ENCODE results near the gene YAF2.
"Not testable (repeated sequence)": the region's sequence is repeated elsewhere in the genome, so short reads cannot be mapped to it uniquely, and the experiment has no call there.

The YAF2 gene

DNA sequence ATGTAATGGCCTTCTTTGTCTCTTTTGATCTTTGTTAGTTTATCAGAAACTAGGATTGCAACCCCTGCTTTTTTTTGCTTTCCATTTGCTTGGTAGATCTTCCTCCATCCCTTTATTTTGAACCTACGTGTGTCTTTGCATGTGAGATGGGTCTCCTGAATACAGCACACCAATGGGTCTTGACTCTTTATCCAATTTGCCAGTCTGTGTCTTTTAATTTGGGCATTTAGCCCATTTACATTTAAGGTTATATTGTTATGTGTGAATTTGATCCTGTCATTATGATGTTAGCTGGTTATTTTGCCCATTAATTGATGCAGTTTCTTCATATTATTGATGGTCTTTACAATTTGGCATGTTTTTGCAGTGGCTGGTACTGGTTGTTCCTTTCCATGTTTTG lies 14.6 kb upstream of the YAF2 start:
- DNase-seq, result not testable (repeated sequence)

DNA sequence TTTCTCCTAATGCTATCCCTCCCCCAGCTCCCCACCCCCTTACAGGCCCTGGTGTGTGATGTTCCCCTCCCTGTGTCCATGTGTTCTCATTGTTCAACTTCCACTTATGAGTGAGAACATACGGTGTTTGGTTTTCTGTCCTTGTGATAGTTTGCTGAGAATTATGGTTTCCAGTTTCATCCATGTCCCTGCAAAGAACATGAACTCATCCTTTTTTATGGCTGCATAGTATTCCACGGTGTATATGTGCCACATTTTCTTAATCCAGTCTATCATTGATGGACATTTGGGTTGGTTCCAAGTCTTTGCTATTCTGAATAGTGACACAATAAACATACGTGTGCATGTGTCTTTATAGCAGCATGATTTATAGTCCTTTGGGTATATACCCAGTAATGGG lies 11.0 kb upstream of the YAF2 start:
- DNase-seq, result not testable (repeated sequence)

DNA sequence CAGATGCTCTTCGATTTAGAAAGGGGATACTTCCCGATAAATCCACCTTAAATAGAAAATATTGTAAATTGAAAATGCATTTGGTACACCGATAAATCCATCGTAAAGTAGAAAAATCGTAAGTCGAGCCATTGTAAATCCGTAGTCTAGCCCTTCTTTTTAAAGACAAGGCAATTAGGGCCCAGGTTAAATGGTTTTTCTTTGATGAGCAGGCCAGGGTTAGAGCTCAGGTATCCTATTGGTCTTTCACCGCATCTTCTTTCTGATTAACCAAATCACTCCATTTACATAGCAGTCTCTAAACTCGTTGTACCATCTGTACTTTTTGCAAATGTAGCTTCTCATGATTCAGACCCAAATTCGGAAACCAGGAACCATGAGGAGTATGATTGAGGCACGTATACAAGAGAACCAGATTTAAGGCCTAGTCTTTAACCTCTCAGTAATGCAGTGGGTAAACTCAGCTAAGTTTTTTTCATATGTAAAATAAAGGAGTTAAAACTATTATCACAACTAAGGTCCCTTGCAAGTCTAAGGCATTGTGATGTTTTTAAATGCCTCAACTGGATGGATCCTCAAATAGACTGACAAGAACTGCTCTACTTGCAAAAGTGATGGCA lies 2.2 kb upstream of the YAF2 start:
- DNase-seq, result no peak

DNA sequence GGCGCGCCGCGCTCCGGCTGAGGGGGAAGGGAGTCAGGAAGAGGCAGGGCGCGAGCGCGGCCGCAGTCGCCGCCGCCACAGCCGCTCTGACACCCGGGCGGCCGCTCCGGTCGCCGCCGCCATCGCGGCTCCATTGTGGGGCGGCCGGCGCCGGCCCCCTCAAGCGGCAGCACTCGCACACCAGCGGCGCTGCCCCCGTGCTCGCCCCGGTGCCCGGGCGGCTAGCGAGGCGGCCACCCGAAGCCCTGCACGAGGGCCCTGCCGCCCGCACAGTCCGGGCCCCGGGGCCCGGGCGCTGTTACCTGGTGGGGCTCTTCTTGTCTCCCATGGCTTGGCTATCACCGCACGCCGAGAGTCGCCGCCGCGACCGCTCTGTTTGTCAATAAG lies 202 bp downstream of the YAF2 start:
- no peak for DNase-seq

DNA sequence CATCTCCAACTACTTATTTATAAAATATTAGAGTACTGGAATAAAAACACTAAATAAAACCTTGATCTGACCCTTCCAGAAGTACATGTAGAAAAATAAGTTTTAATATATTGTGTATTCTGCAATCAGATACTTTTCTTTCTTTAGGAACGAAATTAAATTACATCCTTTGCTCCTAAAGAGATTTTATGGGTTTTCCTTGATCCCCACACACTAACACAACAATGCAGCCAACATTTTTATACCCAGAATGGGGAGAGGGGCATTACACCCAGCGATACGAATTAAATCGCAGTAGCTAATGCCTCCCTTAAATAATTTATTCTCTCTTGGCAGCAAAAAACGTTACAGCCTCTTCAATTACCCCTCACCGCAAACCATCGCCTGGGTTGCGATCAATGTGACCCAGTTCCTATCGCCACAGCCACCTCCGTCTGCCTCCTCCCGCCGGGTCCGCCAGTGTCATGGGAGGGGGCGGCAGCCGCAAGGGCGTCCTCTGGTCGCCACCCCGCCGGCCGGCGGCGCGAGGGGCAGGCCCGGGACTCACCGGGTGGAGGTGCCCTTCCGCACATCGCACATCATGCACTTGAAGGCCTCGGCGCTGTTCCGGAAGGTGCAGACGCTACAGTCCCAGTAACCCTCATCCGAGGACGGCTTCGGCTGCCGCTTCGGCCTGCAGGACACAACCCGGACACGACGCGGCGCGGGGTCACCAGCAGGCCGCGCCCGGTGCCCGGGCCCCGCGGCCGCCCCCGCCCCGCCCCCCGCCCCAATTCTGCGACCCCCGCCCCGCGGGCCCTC lies 796 bp downstream of the YAF2 start:
- DNase-seq, result peak; percentile 14

DNA sequence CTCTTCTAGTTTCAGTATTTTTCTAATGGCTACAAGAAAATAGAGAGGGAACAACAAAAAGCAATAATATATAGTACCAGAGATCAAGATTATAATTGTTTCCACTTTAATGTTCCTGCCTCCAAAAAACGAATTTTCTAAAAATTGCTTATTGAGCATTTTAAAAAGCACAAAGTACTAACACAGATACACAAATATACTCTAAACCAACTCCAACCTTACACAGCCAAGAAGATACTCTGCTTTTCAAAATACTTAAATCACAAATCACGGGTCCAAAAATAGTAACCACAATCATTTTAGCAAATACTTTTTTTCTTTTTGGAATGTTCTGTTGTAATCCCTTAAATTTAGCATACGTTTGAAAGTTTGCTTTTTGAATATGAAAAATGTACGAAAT lies 2.0 kb downstream of the YAF2 start:
- DNase-seq, result no peak

DNA sequence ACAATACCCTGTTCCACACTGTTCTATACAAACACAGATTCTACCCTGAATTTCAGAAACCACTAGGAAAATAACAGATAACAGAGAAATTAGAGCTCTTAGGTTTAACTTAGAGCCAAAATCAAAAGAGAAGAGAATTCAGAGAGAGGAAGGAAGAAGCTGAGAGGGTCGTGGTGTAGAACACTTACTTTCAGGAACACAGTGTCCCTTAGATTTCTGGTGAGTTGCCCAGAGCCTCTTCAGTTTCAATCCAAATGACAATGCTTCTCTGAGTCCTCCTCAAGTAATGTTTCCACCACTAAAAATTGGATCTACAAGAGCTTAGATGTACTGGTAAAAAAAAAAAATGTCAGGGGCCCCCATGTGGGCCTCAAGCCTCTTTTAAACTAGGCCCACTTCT lies 2.6 kb downstream of the YAF2 start:
- no peak for DNase-seq

DNA sequence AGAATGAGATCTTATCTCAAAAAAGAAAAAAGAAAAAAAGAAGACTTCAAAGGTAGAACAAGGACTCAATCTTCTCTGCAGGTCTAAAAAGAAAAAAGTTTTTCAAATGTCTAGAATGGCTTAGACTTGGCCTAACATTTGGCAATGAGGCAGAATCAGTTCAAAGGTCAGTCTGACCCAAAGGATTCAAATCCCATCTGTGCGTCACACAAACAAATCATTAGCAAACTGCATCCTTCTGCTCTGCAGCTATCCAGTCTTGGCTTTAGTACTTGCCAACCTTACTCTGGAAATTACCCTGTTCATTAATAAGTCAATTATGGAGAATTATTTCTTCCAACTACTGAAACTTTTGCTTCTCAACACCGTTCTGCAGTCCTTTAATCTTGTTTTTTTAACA lies 3.1 kb downstream of the YAF2 start:
- peak; percentile 25 for DNase-seq

DNA sequence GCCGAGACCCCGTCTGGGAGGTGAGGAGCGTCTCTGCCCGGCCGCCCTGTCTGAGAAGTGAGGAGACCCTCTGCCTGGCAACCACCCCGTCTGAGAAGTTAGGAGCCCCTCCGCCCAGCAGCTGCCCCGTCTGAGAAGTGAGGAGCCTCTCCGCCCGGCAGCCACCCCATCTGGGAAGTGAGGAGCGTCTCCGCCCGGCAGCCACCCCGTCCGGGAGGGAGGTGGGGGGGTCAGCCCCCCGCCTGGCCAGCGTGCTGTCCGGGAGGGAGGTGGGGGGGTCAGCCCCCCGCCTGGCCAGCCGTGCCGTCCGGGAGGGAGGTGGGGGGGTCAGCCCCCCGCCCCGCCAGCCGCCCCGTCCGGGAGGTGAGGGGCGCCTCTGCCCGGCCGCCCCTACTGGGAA lies 10.5 kb downstream of the YAF2 start:
- not testable (repeated sequence) for DNase-seq

DNA sequence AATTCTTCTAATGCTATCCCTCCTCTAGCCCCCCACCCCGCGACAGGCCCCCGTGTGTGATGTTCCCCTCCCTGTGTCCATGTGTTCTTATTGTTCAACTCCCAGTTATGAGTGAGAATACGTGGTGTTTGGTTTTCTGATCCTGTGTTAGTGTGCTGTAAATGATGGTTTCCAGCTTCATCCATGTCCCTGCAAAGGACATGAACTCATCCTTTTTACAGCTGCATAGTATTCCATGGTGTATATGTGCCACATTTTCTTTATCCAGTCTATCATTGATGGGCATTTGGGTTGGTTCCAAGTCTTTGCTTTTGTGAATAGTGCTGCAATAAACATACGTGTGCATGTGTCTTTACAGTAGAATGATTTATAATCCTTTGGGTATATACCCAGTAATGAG lies 13.5 kb downstream of the YAF2 start:
- not testable (repeated sequence) for DNase-seq

DNA sequence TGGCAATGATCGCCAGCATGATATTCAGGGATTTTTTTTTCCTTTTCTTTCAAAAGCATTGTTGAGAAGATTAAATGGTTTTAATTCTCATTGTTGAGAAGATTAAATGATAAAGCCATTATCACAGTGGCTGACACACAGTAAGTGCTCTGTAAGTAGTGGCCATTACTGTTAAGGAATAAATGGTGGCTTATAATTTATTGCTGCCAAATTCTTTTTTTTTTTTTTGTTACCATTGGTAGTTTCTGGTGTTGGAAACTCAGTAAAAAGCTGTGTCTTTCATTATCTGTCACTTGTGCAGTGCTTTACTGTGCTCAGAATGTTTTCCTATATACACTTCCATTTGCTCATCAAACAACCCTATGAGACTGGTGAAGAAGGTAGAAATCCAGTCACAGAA lies 15.3 kb downstream of the YAF2 start:
- no peak for DNase-seq

DNA sequence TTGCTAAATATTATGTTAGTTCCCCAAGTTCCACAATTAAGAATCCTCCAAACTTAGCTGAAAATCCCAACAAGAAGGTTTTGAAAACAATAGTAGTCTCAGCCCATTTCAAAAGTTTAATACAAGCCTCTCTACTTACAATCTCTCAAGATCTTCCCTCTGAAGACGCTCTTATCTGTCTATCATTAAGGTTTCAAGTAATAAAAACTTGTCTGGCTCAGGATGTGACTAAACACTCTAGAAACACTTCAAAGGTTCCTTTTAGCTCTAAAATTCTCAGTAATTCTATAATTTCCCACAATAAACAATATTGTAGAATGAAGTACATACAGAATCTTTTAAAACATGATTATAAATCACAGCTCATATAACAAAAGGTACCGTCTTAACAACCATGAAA lies 16.3 kb downstream of the YAF2 start:
- no peak for DNase-seq

DNA sequence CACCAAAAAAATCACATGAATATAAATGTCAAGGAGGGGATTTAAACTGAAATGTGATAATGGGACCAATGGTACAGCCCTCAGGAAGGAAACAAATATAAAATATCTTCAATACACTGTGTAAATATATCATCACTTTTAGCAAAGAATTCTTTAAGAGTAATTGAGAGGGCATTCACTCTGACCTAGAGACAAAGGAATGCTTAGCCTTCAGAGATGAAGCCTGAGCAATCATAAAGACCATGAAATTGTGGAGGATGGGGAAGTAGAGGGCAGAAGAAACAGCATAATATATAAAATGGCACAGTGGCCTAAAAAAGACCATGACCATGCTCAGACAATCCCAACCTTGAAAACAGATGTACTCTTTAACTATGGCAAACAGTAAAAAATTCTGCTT lies 20.4 kb downstream of the YAF2 start:
- no peak for DNase-seq

DNA sequence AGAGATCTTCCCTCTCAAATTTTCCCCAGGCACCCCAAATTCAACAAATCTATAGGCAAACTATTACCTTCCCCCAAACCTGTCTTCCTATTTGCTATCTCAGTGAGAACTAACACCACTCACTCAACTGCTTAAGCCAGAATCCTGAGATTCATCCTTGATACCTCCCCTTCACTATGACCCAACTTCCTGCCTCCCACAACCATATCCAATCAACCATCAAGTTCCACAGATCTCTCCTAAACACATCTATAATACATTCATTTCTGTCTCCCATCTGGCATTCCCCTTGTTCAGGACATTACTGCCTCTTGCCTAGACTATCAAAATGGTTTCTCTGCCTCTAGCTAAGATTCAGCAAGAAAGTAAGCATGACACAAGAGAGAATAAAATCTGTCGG lies 21.3 kb downstream of the YAF2 start:
- no peak for DNase-seq

DNA sequence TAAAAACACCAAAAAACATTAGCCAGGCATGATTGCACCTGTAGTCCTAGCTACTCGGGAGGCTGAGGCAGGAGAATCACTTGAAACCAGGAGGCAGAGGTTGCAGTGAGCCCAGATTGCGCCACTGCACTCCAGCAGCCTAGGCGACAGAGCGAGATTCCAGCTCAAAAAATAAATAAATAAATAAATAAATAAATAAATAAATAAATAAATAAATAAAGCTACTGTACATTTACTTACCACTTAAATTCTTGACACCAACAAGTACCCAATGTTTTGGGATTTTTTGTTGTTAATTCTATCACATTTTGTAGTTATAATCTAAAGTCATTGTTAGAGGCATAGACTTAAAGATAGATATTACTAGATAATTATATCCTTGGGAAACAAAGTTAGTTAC lies 22.3 kb downstream of the YAF2 start:
- DNase-seq, result not testable (repeated sequence)

DNA sequence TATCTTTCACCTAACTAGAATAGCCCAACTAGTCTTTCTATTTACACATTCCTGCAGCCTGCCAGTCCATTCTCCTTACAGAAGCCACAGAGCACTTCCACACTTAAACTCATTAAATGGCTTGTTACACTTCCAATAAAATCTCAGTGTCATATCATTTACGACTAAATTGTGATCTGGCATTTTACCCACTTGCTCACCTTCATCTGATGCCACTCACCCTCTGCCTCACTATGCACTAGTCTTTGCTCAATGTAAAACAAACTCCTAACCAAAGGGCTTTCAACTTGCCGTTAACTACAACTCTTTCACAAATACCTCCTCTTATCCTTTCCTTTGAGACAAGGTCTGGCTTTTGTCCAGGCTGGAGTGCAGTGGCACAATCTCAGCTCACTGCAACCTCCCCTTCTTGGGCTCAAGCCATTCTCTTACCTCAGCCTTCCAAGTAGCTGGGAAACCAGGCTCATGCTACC lies 24.1 kb downstream of the YAF2 start:
- DNase-seq, result peak; percentile 29

DNA sequence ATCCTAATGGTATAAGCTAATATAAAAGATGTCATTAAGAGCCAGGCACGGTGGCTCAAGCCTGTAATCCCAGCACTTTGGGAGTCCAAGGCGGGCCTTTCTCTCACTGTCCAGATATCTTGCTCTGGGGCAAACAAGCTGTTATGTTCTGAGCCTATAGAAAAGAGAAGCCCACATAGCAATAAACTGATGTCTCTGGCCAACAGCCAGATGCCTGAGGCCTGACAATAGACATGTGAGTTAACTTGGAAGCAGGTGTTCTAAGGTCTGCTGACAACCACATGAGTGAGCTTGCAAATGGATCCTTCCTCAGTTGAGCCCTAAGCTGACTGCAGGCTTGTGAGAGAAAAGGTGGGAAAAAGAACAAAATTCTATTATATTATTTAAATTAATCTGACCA lies 25.0 kb downstream of the YAF2 start:
- DNase-seq, result no peak

DNA sequence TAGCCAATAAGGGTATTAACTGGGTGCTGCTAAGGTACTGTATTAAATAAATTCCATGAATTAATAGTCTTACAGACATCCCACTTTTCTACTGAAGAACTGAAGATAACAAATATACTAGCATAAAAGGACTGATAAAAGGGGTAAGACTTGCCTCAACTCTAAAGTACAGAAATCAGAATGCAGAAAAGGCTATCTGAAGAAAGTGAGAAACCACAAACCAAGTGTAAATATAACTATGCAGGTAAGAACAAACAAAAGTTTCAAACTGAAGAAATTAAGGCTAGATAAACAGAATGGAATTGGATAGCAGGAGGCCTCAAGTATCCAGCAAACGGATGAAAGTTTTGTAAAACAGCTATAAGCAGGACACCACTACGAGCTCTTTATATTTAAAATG lies 29.5 kb downstream of the YAF2 start:
- no peak for DNase-seq

DNA sequence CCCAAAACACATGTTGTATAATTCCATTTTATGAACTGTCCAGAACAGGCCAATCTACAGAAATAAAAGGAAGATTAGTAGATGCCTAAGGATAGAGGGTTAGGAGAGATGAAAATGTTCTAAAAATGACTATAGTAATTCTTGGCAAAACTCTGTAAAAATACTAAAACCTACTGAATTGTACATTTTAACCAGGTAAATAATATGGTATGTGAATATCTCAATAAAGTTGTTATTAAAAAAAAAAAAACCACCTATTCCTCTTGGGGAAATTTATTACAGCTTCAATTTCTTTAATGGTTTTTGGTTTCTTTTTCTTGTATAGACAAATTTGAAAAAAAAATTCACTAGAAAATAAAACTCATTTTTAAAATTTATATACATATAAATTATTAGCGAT lies 33.2 kb downstream of the YAF2 start:
- no peak for DNase-seq

DNA sequence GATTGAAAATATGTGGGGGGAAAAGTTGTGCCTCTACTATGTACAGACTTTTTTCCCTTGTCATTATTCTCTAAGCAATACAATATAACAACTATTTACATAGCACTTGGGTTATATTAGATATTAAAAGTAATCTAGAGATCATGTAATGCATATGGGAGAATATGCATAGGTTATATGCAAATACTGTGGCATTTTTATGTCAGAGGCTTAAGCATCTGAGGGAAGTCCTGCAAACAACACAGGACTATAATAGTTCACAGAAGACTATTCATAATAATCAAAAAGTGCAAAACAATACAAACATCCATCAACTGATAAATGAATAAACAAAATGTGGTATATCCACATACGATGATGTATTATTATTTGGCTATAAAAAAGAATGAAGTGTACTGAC lies 33.7 kb downstream of the YAF2 start:
- DNase-seq, result no peak

DNA sequence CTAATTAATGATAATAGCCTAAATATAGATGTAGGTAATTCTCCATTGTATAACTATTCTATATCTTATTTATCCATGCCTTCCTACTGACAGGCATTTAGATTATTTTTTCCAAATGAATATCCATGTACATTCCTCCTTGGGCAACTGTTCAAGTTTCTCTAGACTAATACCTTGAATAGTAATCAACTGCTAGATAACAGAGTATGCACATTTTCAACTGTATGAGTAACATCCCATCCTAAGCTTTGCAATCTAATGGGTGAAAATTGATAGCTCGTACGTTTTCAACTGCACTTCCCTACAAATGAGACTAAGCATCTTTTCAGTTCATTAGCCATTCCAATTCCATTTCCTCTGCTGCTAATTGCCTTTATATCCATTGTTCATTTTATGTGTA lies 37.0 kb downstream of the YAF2 start:
- DNase-seq, result no peak

DNA sequence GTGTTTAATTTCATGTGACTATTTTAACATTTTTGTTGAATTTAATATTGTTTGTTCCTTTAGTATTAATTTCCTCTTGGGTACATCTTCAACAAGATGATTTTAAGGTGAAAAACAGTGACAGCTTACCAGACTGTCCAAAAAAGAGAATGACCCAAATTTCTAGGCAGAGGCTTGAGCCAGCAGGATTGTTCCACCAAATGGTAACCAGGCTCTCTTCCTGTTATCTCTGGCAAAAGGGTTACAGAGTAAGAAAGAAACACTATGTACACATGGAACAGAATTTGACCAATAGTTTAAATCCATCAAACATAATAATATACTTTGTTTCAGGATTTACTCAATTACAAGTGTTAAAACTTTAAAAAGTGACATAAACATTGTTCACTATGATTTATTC lies 39.0 kb downstream of the YAF2 start:
- no peak for DNase-seq

DNA sequence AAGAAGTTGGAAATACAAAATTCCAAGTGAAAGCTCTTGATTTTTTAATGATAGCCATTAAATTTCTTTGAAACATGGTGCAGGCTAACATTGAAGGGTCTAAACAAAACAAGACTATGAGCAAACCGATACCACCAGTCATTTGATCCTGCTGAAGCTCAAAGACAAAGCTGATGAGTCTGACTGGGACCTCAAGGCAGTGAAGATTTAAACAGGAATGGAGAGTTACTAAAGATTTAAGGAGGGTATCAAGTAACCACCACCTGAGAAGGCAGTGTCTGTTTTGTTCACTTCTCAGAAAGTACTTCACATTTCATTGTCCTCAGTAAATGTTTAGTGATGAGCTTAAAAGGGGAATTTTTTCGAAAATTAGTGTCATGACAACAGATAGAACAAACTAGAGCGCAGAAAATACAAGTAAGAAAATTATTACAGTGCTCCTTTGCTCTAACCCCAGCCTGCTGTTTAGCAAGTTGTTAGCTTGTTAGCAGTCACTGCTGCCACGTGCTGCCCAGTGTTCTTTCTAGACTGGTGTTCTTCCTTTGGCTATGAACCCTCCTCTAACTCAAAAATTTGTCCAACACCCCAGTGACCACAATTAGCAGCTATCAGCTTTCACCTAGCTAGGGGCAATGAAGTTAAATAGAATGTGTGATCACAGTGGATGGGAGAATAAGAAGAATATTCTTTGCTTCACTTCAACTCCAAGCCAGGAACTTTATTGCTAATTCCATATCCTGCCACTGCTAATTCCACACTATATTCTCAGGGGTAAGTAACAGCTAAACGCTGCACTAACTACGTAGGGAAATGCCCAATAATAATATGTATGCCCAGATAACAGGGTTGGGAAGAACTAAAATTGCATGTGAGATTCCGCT lies 41.1 kb downstream of the YAF2 start:
- no peak for DNase-seq

DNA sequence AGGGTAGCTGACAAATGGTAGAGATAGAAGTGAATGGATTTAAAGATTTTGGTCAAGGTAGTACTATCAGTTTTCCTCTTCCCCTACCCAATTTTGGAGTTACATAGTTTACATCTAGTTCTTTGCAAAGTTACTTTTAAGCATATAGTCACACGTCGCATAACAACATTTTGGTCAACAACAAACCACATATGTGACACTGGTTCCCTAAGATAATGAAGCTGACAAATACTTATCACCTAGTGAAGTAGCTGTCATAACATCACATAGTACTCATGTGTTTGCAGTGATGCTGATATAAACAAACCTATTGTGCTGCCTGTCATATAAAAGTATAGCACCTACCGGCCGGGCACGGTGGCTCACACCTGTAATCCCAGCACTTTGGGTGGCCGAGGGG lies 45.4 kb downstream of the YAF2 start:
- no peak for DNase-seq
